HEK293 (cell line): Measurements from ENCODE around the gene CCDC110.

Experiments used
- CTCF ChIA-PET: fragments of 350-600 bp; formaldehyde crosslinking; extraction: SDS; loops from one replicate; lab custom pipeline; 2021; ENCODE audit warnings: antibody characterized with exemption; lab: Yijun Ruan, JAX
- POLR2A ChIA-PET: fragments of 300-600 bp; formaldehyde crosslinking; extraction: SDS; loops from one replicate; lab custom pipeline; 2020; ENCODE audit warnings: antibody characterized with exemption, inconsistent platforms; lab: Yijun Ruan, JAX
- H3K27ac ChIP-seq: fragments of 200-500 bp; sonication (Bioruptor generic); 2 replicates; pipeline ENCODE4 v1.5.1; 2014; ENCODE audit warnings: low read depth, low read length, control low read depth, inconsistent platforms; ENCODE audit errors: extremely low read depth
- H3K36me3 ChIP-seq, 2 experiments: fragments of 200-500 bp in 1 of 2; sonication (Bioruptor generic) in 1 of 2; 1 replicate in 1 of 2; 2 replicates in 1 of 2; pipeline ENCODE4 v1.5.1; 2014 to 2017; ENCODE audit warnings: inconsistent platforms in 2 of 2, low read length in 2 of 2; ENCODE audit not compliant: control insufficient read depth in 2 of 2, insufficient read depth in 1 of 2
- H3K4me1 ChIP-seq: fragments of 200-500 bp; sonication (Bioruptor generic); 2 replicates; pipeline ENCODE4 v1.5.1; 2014; ENCODE audit warnings: mild to moderate bottlenecking, low read length, inconsistent platforms; ENCODE audit not compliant: control insufficient read depth, insufficient read depth
- H3K4me3 ChIP-seq: 2 replicates; pipeline ENCODE4 v1.5.1; 2011; ENCODE audit warnings: low read depth, mild to moderate bottlenecking, control low read depth, low read length, moderate library complexity
- H3K9me3 ChIP-seq: fragments of 200-500 bp; sonication (Bioruptor generic); 2 replicates; pipeline ENCODE4 v1.5.1; 2014; ENCODE audit warnings: low read depth, low read length, inconsistent platforms; ENCODE audit not compliant: control insufficient read depth, insufficient read depth
- EGR2 ChIP-seq: fragments of 450-650 bp; formaldehyde crosslinking; IDR thresholded peaks from 2 replicates; pipeline ENCODE4 v1.5.1; 2016; ENCODE audit warnings: low read depth, missing biosample characterization, missing genetic modification characterization
- GLIS1 ChIP-seq: fragments of 450-650 bp; formaldehyde crosslinking; IDR thresholded peaks from 2 replicates; pipeline ENCODE4 v1.5.1; 2016; ENCODE audit warnings: missing biosample characterization, missing genetic modification characterization
- GLIS2 ChIP-seq: fragments of 450-650 bp; formaldehyde crosslinking; IDR thresholded peaks from 2 replicates; pipeline ENCODE4 v1.5.1; 2016; ENCODE audit warnings: missing biosample characterization, missing genetic modification characterization
- HOXD13 ChIP-seq: sonication (generic); formaldehyde crosslinking; IDR thresholded peaks from 2 replicates; pipeline ENCODE4 v1.8.0; 2022; ENCODE audit warnings: missing genetic modification reagents, borderline replicate concordance
- RBAK ChIP-seq: fragments of 450-650 bp; formaldehyde crosslinking; IDR thresholded peaks from 2 replicates; pipeline ENCODE4 v1.5.1; 2016; ENCODE audit warnings: missing biosample characterization, missing genetic modification characterization
- SCRT2 ChIP-seq: fragments of 450-650 bp; formaldehyde crosslinking; IDR thresholded peaks from 2 replicates; pipeline ENCODE4 v1.5.1; 2016; ENCODE audit warnings: missing biosample characterization, missing genetic modification characterization
- SP3 ChIP-seq: fragments of 450-650 bp; formaldehyde crosslinking; IDR thresholded peaks from 2 replicates; pipeline ENCODE4 v1.5.1; 2016; ENCODE audit warnings: missing biosample characterization, missing genetic modification characterization
- ZFP69B ChIP-seq: fragments of 450-650 bp; formaldehyde crosslinking; IDR thresholded peaks from 2 replicates; pipeline ENCODE4 v1.5.1; 2016; ENCODE audit warnings: missing biosample characterization, missing genetic modification characterization
- ZNF132 ChIP-seq: fragments of 450-650 bp; formaldehyde crosslinking; IDR thresholded peaks from 2 replicates; pipeline ENCODE4 v1.5.1; 2017; ENCODE audit warnings: missing biosample characterization, missing genetic modification characterization, borderline replicate concordance
- ZNF529 ChIP-seq: fragments of 450-650 bp; formaldehyde crosslinking; IDR thresholded peaks from 2 replicates; pipeline ENCODE4 v1.5.1; 2017; ENCODE audit warnings: missing genetic modification characterization, missing biosample characterization; ENCODE audit not compliant: insufficient replicate concordance
- ZNF830 ChIP-seq: fragments of 450-650 bp; IDR thresholded peaks from 2 replicates; pipeline ENCODE4 v1.5.0; 2018; ENCODE audit warnings: missing biosample characterization, missing genetic modification characterization, low read depth, mild to moderate bottlenecking, moderate library complexity
- TF ChIP-seq, protein P1 (sequence below): fragments of 450-650 bp; formaldehyde crosslinking; IDR thresholded peaks from 2 replicates; pipeline ENCODE4 v1.5.1; 2016; ENCODE audit warnings: missing biosample characterization, missing genetic modification characterization
- TF ChIP-seq, protein P2 (sequence below): fragments of 450-650 bp; formaldehyde crosslinking; IDR thresholded peaks from 2 replicates; pipeline ENCODE4 v1.5.1; 2016; ENCODE audit warnings: missing biosample characterization, missing genetic modification characterization
- TF ChIP-seq, protein P3 (sequence below): fragments of 450-650 bp; formaldehyde crosslinking; IDR thresholded peaks from 2 replicates; pipeline ENCODE4 v1.5.1; 2016; ENCODE audit warnings: missing biosample characterization, missing genetic modification characterization, borderline replicate concordance

The CCDC110 gene

DNA sequence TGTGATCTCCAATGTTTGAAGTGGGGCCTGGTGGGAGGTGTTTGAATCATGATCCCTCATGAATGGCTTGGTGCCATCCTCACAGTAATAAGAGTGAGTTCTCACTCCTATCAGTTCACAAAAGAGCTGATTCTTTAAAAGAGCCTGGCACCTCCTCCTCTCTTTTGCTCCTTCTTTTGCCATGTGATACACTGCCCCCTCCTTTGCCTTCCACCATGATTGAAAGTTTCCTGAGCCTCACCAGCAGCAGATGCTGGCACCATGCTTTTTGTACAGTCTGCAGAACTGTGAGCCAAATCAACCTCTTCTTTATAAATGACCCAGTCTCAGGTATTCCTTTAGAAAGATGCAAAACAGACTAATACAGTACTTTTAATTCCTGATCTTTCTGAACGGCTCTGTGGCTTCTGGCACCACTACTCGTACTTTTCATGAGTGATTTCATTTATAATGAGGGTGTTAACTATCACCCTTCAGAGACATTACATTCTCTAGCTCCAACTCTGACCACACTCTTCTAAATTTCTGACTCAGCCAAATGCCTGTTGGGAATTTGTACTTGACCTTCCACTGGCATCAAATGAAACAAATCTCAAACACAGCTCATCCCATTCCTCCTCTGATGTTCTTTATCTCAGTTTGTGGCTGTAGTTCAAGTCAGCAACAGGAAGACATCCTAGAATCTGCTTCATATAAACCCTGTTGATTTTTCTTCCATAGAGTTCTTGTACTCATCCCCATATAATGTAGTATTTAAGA is 50.0 kb downstream of the CCDC110 start:
- Histone ChIP-seq H3K4me1 (no peaks in the 10 kb centered on the region), H3K36me3 (peaks cover 0 to 29% of the 10 kb centered on the region in 2 experiments; a peak in 2 of 3 replicates), H3K9me3 (no peaks in the 10 kb centered on the region), H3K27ac (no peak overlapping the region), H3K4me3 (no peak overlapping the region)
- ChIA-PET CTCF (no interaction called here), POLR2A (no interaction called here)
- no peak for TF ChIP-seq ZNF132 (tag by site-specific recombination)
- no peak for TF ChIP-seq GLIS2

DNA sequence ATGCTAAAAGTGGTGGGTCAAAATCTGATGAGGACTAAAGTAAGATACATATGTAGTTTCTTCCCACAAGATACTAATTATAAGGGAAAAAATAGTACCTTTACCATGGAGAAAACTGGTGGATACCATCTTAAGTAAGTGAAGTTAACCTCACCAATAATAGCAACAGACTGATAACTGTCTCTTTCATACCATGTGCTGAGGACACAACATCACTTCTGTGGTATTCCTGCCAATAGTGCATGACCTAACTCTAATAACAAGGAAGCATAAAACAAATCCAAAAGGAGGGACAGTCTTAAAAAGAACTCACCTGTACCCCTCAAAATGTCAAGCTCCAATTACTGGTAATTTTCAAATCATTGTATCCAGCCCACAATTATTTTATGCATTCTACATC is 54.6 kb downstream of the CCDC110 start:
- H3K36me3 ChIP-seq, result peaks cover 0 to 52% of the 10 kb centered on the region in 2 experiments; a peak in 2 of 3 replicates
- CTCF ChIA-PET, result no interaction called here

More for the DNA sequence above, 54.6 kb downstream of the CCDC110 start:
- Histone ChIP-seq H3K9me3 (no peaks in the 10 kb centered on the region), H3K4me3 (no peak overlapping the region), H3K27ac (no peak overlapping the region), H3K4me1 (no peaks in the 10 kb centered on the region)
- TF ChIP-seq ZFP69B (no peak), RBAK (tag by site-specific recombination) (no peak), GLIS2 (no peak), EGR2 (tag by site-specific recombination) (no peak), SCRT2 (no peak), GLIS1 (tag by site-specific recombination) (no peak), SP3 (no peak), HOXD13 (no peak), ZNF529 (tag by site-specific recombination) (no peak), ZNF830 (no peak)
- TF ChIP-seq, protein P1, sequence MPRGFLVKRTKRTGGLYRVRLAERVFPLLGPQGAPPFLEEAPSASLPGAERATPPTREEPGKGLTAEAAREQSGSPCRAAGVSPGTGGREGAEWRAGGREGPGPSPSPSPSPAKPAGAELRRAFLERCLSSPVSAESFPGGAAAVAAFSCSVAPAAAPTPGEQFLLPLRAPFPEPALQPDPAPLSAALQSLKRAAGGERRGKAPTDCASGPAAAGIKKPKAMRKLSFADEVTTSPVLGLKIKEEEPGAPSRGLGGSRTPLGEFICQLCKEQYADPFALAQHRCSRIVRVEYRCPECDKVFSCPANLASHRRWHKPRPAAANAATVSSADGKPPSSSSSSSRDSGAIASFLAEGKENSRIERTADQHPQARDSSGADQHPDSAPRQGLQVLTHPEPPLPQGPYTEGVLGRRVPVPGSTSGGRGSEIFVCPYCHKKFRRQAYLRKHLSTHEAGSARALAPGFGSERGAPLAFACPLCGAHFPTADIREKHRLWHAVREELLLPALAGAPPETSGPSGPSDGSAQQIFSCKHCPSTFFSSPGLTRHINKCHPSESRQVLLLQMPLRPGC (tag by site-specific recombination), result no peak
- TF ChIP-seq, protein P2, sequence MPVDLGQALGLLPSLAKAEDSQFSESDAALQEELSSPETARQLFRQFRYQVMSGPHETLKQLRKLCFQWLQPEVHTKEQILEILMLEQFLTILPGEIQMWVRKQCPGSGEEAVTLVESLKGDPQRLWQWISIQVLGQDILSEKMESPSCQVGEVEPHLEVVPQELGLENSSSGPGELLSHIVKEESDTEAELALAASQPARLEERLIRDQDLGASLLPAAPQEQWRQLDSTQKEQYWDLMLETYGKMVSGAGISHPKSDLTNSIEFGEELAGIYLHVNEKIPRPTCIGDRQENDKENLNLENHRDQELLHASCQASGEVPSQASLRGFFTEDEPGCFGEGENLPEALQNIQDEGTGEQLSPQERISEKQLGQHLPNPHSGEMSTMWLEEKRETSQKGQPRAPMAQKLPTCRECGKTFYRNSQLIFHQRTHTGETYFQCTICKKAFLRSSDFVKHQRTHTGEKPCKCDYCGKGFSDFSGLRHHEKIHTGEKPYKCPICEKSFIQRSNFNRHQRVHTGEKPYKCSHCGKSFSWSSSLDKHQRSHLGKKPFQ (tag by site-specific recombination), result no peak
- TF ChIP-seq, protein P3, sequence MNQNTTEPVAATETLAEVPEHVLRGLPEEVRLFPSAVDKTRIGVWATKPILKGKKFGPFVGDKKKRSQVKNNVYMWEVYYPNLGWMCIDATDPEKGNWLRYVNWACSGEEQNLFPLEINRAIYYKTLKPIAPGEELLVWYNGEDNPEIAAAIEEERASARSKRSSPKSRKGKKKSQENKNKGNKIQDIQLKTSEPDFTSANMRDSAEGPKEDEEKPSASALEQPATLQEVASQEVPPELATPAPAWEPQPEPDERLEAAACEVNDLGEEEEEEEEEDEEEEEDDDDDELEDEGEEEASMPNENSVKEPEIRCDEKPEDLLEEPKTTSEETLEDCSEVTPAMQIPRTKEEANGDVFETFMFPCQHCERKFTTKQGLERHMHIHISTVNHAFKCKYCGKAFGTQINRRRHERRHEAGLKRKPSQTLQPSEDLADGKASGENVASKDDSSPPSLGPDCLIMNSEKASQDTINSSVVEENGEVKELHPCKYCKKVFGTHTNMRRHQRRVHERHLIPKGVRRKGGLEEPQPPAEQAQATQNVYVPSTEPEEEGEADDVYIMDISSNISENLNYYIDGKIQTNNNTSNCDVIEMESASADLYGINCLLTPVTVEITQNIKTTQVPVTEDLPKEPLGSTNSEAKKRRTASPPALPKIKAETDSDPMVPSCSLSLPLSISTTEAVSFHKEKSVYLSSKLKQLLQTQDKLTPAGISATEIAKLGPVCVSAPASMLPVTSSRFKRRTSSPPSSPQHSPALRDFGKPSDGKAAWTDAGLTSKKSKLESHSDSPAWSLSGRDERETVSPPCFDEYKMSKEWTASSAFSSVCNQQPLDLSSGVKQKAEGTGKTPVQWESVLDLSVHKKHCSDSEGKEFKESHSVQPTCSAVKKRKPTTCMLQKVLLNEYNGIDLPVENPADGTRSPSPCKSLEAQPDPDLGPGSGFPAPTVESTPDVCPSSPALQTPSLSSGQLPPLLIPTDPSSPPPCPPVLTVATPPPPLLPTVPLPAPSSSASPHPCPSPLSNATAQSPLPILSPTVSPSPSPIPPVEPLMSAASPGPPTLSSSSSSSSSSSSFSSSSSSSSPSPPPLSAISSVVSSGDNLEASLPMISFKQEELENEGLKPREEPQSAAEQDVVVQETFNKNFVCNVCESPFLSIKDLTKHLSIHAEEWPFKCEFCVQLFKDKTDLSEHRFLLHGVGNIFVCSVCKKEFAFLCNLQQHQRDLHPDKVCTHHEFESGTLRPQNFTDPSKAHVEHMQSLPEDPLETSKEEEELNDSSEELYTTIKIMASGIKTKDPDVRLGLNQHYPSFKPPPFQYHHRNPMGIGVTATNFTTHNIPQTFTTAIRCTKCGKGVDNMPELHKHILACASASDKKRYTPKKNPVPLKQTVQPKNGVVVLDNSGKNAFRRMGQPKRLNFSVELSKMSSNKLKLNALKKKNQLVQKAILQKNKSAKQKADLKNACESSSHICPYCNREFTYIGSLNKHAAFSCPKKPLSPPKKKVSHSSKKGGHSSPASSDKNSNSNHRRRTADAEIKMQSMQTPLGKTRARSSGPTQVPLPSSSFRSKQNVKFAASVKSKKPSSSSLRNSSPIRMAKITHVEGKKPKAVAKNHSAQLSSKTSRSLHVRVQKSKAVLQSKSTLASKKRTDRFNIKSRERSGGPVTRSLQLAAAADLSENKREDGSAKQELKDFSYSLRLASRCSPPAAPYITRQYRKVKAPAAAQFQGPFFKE, result no peak
- POLR2A ChIA-PET, result no interaction called here
